ENCODE data around the gene CIAO2A.
A peak's percentile ranks its signal among the peaks of the same experiment; 100 is the strongest.

Gene CIAO2A

GRCh38 chr15:64070965-64071851, 22.4 kb downstream of the CIAO2A start:
- in situ Hi-C loops (cut with HindIII; ENCODE audit: low pct_ligation_motif_present, low sequenced_read_pairs): no loop called here
- H3K4me3 ChIP-seq (ENCODE audit: low read depth, low read length): no peak overlapping the region
- TF ChIP-seq, protein P1, sequence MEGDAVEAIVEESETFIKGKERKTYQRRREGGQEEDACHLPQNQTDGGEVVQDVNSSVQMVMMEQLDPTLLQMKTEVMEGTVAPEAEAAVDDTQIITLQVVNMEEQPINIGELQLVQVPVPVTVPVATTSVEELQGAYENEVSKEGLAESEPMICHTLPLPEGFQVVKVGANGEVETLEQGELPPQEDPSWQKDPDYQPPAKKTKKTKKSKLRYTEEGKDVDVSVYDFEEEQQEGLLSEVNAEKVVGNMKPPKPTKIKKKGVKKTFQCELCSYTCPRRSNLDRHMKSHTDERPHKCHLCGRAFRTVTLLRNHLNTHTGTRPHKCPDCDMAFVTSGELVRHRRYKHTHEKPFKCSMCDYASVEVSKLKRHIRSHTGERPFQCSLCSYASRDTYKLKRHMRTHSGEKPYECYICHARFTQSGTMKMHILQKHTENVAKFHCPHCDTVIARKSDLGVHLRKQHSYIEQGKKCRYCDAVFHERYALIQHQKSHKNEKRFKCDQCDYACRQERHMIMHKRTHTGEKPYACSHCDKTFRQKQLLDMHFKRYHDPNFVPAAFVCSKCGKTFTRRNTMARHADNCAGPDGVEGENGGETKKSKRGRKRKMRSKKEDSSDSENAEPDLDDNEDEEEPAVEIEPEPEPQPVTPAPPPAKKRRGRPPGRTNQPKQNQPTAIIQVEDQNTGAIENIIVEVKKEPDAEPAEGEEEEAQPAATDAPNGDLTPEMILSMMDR (IDR thresholded peaks at IDR 0.05; ENCODE audit: low read depth, low read length, missing control alignments): no peak
- H3K27ac ChIP-seq: peak overlapping the region; percentile 43
- no peaks in the 10 kb centered on the region for H3K36me3 ChIP-seq (replicated peaks)
- peak; percentile 86 for DNase-seq
- no peaks in the 10 kb centered on the region for H3K27me3 ChIP-seq (replicated peaks)

- H3K27ac ChIP-seq: no peak overlapping the region
- no peak for DNase-seq
- TF ChIP-seq, protein P1 (IDR thresholded peaks at IDR 0.05; ENCODE audit: low read depth, low read length, missing control alignments): no peak
- H3K4me3 ChIP-seq (ENCODE audit: low read depth, low read length): no peak overlapping the region
- H3K27me3 ChIP-seq (replicated peaks): no peaks in the 10 kb centered on the region
- no peaks in the 10 kb centered on the region for H3K36me3 ChIP-seq (replicated peaks)
- in situ Hi-C loops (cut with HindIII; ENCODE audit: low pct_ligation_motif_present, low sequenced_read_pairs): no loop called here
These were observed 23.5 kb downstream of the CIAO2A start for GRCh38 chr15:64070106-64070505.

GRCh38 chr15:64068133-64068532, 25.5 kb downstream of the CIAO2A start:
- TF ChIP-seq, protein P1 (IDR thresholded peaks at IDR 0.05; ENCODE audit: low read depth, low read length, missing control alignments): no peak
- Histone ChIP-seq H3K4me3 (ENCODE audit: low read depth, low read length) (no peak overlapping the region), H3K27ac (no peak overlapping the region), H3K36me3 (replicated peaks) (no peaks in the 10 kb centered on the region), H3K27me3 (replicated peaks) (no peaks in the 10 kb centered on the region)
- in situ Hi-C loops (cut with HindIII; ENCODE audit: low pct_ligation_motif_present, low sequenced_read_pairs): no loop called here
- no peak for DNase-seq

DNA sequence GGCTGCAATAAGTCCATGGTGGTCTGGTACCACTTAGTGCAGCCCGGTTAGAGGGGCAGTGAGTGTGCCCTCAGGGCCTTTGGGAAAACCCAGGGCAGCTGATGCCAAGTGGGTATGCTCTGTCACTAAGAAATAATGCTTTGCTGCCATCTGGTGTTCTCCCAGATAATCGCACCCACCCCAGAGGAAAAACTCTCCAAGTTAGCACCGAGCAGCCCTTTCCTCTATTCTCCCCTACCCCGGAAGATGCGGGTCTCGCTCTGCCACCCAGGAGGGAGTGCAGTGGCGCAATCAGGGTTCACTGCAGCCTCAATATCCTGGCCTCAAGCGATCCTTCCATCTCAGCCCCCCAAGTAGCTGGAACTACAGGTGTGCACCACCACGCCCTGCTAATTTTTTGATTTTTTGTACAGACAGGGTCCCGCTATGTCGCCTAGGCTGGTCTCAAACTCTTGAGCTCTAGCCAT, 26.0 kb downstream of the CIAO2A start:
- Histone ChIP-seq H3K27me3 (replicated peaks) (no peaks in the 10 kb centered on the region), H3K4me3 (ENCODE audit: low read depth, low read length) (no peak overlapping the region), H3K27ac (no peak overlapping the region), H3K36me3 (replicated peaks) (no peaks in the 10 kb centered on the region)
- in situ Hi-C loops (cut with HindIII; ENCODE audit: low pct_ligation_motif_present, low sequenced_read_pairs): no loop called here
- TF ChIP-seq, protein P1 (IDR thresholded peaks at IDR 0.05; ENCODE audit: low read depth, low read length, missing control alignments): peak; percentile 77
- DNase-seq: peak; percentile 60

DNA sequence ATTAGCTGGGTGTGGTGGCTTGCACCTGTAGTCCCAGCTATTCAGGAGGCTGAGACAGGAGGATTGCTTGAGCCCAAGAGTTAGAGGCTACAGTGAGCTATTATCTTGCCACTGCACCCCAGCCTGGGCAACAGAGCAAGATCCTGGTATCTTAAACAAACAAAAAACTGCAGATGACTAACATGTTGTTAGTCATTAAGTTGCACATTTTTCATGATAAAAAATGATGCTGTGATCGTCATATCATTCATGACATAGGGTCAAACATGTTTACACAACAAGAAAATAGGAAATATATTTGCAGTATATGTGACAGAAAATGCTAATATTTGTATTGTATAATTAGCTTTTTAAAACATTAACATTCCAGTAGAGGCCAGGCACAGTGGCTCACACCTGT, 27.2 kb downstream of the CIAO2A start:
- TF ChIP-seq, protein P1 (IDR thresholded peaks at IDR 0.05; ENCODE audit: low read depth, low read length, missing control alignments): no peak

More for the DNA sequence above, 27.2 kb downstream of the CIAO2A start:
- no peak for DNase-seq
- Histone ChIP-seq H3K27me3 (replicated peaks) (no peaks in the 10 kb centered on the region), H3K27ac (no peak overlapping the region), H3K4me3 (ENCODE audit: low read depth, low read length) (no peak overlapping the region), H3K36me3 (replicated peaks) (no peaks in the 10 kb centered on the region)
- in situ Hi-C loops (cut with HindIII; ENCODE audit: low pct_ligation_motif_present, low sequenced_read_pairs): no loop called here
